ENCODE measurements around the gene RHOH.

Gene RHOH

DNA sequence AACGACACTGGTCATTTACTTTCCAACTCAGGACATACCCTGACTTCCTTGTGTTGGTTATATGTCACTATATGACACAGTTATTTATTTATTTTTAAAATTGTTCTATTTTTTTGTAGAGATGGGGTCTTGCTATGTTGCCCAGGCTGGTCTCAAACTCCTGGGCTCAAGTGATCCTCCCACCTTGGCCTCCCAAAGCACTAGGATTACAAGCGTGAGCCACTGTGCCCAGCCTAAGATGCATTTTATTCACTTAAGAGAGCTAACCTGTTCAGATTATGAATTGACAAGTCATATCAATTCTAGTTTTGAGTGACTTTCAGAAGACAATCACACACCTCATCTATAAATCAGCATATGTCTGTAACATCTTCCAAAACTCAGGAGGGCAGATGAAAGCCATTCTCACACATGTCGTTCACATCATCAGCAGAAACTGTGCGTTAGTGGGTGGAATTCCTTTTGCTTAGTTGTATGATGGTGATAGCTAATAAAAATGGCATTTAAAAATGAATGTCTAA lies 9.4 kb upstream of the RHOH start:
- DNase-seq (ENCODE audit: low read depth in 2 of 2) = no peak

DNA sequence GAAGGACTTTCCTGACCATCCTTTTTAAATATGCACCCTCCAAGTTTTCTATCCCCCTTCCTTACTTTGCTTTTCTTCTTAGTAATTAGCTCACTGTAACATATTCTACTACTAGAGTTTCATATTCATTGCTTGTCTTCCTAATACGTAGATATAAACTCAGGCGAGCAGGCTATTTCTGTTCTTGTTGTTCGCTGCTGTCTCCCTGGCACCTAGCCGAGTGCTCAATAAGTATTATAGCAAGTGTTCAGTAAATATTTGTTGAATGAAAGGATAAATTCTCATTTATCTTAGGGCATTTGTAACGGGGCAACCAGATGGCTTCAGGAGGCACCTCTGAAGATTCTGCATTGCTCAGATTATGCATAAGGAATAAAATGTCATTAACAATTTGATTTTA lies 6.8 kb upstream of the RHOH start:
- DNase-seq (ENCODE audit: low read depth in 2 of 2) = no peak

GRCh38 chr4:40190465-40190864 lies 6.4 kb upstream of the RHOH start:
- no peak for DNase-seq (ENCODE audit: low read depth in 2 of 2)

DNA sequence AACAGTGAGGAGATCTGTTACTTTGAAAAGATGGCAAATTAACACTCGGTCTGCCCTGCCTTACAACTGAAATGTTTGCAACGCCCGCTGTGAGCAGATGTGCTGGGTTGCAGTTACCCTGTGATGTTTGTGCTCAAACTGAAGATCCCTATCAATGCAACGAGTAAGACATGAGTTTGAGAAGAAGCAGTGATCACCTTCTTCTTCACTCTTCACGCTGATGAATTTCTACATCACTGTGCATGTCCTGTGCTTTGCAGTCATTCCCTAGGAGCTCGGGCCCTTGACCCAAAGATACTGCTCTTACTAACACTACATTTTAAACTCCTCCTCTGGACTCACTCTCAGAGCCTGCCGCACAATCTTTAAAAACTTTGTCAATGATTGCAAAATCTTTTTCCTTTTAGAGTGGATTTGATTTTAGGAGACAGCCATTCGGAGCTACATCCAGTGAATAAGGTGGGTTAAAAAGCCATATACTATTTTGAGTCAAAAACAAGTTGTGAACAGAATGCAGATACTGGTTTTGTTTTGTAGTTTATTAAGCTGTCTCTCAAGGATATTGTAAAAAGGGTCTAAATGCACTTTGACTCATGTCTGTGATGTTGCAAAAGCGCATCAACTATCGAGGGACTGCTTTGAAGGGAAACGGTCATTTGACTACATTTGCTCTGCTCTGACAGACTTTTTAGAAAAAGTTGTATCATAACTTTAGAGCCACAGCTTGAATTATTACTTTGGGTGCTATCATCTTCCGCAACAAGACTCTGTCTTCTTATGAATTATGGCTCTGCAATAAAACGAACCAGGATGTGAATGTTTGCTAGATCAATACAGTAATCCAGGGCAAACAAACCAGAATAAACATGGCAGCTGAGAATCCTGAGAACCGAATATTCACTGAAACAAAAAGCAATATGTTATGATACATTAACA lies 5.7 kb upstream of the RHOH start:
- DNase-seq (ENCODE audit: low read depth in 2 of 2) = no peak

DNA sequence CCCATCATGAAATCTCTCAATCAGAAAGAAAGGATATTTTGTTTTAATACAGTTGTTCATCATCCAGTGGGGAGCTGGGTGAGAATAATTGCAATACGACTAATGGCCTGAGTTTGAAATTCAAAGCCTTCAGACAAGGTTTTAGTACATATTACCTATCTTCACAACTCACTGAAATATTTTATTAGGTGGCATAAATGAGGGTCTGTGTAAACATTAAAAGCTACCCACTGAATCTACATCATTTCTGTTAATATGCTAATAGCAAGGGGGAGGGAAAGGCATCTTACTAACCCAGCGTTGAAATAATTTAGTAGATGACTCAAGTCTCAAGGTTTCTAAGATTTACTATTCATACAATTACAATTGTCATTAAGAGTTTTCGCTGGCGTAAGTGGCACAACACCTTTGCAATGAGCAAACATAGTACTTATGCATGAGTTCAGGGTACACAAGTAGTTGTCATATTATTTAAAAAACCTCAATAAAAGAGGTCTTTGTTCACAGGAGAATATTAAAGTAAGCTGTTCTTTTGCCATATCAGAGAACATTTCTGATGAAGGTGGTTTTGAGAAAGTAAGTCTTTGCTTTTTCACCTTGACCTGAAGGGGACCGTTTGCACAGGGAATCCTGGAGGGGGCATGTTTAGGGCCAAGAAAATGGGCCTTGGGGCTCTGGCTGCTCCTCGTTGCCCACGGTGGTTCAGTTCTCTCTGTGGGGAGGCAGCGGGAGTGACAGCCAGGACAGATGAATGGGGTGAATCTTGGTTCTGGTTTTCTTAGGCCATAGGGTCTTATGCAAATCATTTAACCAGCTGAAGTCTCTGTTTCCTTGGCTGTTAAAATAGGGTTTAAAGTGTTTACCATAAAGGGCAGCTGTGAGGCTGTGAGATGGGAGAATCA lies 4.5 kb upstream of the RHOH start:
- DNase-seq (ENCODE audit: low read depth in 2 of 2) = no peak

- DNase-seq (ENCODE audit: low read depth in 2 of 2) = no peak
Measured at GRCh38 chr4:40193016-40193571, 3.7 kb upstream of the RHOH start.

GRCh38 chr4:40193578-40193977 lies 3.3 kb upstream of the RHOH start:
- DNase-seq (ENCODE audit: low read depth in 2 of 2) = no peak

- no peak for DNase-seq (ENCODE audit: low read depth in 2 of 2)
Measured at GRCh38 chr4:40194602-40195161, 2.1 kb upstream of the RHOH start.

DNA sequence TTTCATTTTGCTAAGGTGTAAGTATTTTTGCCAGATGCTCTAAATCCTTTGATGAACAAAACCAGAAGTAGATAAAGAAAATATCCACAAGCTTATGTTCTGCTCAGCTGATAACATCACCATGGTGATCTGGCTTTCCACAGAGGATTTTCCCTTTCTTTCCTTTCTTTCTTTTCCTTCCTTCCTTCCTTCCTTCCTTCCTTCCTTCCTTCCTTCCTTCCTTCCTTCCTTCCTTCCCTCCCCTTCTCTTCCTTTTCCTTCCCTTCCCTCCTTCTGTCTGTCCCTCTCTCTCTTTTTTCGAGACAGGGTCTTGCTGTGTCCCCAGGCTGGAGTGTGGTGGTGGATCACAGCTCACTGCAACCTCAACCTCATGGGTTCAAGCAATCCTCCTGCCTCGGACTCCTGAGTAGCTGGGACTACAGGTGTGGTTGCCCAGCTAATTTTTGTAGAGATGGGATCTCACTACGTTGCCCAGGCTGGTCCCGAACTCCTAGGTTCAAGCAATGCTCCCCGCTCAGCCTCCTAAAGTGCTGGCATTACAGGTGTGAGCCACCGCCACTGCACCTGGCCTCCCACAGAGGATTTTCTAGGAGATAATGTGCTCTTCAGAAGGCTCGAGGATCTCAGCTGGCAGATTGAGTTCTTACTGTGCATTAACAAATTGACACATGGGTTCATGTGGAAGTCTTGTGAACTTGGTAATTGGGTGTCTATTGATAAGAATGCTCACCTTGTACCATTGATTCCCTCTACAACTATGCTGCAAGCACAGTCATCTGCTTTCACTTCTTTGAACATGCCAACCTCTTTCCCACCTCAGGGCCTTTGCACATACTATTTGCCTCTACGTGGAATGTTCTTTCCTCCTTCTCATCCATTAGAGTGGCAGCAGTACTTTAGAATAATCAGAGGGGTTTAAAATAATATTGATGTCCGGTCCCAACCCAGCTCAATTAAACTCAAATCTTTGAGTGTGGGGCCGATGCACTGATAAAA lies 1.4 kb upstream of the RHOH start:
- no peak for DNase-seq (ENCODE audit: low read depth in 2 of 2)

DNA sequence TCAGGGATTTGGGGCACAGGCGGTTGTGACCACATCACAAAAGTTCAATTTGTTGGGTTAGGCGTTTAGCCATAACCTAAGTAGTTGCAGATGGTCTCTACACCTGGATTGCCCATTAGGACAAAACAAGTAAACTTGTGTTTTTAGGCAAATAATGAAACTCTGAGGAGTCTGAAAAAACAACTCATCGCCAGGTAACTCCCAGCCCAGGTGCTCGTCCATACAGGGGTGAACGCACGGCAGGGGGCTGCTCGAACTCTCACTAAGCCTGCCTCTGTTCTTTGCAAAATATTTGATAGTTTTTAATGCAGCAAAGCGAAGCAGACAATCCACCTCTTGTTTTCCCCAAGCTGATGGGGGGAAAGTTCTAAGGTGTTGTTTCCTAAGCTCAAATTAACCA lies 559 bp upstream of the RHOH start:
- no peak for DNase-seq (ENCODE audit: low read depth in 2 of 2)

DNA sequence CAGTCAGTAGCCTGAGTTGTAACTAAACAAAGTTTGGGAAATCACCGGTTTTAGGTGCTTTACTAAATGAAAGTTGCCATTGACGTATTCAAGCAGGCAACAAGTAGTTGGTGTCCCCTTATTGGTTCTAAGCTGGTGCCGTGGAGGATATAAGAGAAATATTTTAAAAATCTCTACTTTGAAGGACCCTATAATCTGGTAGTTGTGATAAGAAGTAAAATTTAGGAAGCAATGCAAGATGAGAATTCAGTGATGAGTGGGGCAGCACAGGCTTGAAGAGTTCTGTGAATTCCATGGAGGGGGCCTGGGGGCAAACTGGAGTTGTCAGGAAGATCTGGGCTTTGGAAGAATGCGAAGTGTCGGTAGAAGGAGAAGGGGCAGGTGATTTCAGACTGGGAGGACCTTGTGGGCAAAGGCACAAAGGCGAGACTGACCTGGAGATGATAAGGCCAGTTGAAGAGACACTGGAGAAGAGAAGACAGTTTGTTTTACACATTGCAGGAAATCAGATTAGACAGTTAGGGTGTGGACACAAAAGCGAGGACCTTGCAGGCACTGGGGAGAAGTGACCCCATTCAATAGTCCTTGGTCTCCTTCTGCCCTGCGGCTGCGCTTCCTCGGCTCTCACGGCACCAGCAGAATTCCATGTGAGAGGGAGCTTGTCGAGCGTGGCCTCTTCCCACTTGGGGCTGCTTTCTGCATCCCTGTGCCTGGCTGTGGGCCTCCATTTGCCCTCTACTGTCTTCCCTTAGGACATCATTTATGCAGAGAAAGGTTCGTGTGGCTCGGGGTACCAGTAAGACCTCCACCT lies 1.3 kb downstream of the RHOH start:
- DNase-seq (ENCODE audit: low read depth in 2 of 2) = no peak

DNA sequence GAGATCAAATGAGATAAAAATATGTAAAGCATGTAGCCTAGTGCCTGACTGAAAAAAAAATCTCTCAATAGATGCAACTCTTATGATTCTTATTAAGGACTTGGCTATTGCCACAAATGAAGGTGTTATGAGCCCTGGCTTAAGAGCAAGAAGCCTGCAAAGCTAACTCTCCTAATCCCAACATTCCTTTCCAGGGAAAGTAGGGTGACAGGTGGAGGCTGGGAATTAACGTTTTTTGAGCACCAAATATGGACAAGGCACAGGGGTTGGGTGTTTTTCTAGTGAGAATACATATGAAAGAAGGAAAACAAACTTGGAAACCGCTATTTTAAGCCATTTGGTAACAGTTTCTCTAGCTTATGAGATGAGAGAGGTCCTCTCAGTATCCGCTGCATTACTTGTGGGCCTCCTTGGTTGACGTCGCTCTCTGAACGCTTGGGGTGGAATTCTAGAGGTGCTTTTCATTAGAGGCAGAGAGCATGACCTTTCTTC lies 2.4 kb downstream of the RHOH start:
- no peak for DNase-seq (ENCODE audit: low read depth in 2 of 2)

- no peak for DNase-seq (ENCODE audit: low read depth in 2 of 2)
Measured at GRCh38 chr4:40199999-40200874, 3.4 kb downstream of the RHOH start.

- DNase-seq (ENCODE audit: low read depth in 2 of 2) = no peak
Measured at GRCh38 chr4:40200875-40201801, 4.3 kb downstream of the RHOH start.

DNA sequence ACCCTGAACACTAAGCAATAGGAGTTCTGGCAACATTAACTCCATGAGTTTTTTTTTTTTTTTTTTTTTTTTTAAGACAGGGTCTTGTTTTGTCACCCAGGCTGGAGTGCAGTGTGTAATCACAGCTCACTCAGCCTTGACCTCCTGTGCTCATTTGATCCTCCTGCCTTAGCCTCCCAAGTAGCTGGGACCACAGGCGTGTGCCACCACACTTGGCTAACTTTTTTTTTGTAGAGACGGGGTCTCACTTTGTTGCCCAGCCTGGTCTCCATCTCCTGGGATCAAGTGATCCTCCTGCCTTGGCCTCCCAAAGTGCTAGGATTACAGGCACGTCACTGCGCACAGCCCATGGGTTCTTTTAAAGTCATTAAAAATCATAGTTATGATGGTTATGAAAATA lies 5.1 kb downstream of the RHOH start:
- DNase-seq (ENCODE audit: low read depth in 2 of 2) = no peak

DNA sequence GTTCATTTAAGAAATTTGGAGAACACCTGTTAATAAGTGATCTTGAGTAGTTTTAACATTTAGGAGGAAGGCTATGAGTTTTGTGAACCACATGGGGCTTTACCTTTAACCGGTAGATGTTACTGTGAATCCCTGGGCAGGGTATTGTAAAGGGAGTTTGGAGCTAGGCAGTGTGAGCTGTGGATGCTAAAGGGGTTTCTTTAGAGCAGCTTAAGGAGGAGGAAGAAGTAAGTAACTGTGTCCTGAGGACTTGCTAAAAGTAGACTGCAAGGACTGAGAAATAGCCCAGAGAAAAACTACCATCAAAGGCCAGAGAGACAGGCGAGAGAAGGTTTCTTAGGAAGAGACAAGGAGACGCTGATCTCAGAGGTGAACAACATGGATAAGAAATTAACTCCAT lies 5.6 kb downstream of the RHOH start:
- DNase-seq (ENCODE audit: low read depth in 2 of 2) = no peak

DNA sequence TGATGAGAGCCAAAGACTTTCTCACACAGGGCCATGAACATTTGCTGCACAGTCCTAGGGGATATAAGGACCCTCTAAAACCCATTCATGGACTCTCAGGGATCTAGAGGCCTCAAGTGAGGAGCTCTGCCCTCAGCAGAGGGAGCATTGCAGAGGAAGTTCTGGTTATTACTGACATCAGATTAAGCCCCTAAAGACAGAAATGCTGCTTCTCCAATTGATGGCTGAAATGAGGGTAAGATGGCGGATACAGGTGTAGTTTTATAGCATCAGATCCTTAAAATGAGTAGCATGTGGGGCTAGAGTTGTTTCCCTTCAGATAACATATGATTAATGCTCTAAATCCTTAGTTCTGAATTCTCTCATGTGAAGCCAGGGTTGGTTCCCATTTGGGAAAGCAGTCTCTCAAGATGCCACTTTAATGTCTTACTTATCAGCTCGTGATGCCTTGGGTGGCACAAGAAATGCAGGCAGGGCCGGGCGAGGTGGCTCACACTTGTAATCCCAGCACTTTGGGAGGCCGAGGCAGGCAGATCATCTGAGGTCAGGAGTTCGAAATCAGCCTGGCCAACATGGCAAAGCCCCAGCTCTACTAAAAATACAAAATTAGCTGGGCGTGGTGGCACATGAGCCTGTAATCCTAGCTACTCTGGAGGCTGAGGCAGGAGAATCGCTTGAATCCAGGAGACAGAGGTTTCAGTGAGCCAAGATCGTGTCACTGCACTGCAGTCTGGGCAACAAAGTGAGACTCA lies 7.9 kb downstream of the RHOH start:
- no peak for DNase-seq (ENCODE audit: low read depth in 2 of 2)
